ENCODE data around the gene GABRB1.

GABRB1 gene

DNA sequence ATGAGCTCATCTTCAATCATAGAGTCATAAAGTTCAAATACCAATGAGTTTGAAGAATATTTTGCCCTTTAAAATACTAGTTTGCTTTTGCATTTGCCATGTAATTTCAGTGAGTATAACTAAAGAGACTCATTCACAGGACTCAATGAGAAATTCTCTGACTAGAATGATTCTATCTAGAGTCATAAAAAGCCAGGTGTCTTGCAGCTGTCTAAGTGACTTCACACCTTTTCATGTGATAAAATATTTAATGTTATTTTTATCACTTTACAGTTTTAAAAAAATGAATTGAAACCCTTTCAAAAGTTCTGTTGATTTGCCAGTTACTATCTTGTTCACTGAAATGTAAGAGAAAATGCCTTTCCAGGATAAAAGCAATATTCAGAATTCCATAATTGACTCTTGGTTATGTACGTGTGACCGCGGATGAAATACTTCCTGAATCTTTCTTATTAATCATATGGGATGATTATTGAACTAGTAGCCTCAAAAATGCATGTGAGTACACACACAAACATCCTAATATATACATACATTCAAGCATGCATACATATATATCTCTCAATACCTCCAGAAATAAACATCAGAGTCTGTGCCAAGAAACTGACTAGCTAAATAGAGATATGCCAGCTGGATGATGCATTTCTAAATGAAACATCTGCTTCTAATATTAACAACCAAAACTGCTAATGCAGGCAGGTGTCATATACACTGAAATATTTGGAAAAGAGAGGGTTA is 87.0 kb downstream of the GABRB1 start:
- no peak for DNase-seq (ENCODE audit: low read depth)

DNA sequence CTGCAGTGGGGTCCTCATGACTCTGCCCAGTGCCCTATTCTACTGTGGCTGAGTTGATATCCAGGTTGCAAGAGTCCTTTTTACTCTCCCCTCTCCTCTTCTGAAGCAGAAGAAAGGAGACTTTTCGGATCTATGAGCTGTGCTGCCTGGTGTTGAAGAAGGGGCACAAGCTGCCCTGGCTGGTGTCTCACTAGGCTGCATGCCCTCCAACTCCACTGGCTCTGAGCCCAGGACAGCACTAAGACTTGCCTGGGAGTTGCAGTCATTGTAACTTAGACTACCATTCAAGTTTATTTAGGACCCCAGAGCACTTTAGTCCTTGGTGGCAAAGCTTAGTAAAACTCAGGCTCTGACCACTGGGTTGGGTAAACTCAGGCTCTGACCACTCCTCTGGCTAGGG is 89.4 kb downstream of the GABRB1 start:
- no peak for DNase-seq (ENCODE audit: low read depth)

DNA sequence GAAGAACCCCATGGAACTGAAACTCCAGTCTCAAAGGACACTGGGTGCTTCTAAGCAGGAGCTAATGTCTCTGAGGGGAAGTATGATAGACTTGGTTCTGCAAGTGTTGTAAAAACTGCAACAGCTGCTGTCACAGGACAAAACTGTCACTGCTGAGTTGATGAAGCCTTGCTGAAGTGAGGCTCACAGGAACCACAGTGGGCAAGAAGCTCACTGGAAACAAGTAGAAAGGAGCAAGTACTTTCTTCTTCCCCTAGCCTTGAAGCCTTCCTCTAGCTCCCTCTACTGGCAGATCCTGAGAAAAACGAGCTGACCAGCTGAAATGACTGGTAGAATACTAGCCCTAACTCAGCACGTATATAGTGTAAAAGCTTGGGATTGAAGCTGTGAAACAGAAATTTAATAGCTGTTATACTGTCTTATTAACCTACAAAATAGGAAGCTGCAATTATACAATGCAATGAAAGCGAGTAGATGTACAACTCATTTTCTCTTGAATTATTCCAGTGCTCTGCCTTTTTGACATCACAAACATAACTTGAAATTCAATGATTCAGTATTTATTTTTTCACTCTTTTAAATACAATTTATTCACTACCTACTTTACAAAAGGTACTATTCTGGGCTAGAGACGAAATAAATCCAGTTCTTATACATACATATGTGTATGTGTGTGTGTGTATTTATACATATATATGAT is 91.4 kb downstream of the GABRB1 start:
- DNase-seq (ENCODE audit: low read depth), result peak; percentile 4

DNA sequence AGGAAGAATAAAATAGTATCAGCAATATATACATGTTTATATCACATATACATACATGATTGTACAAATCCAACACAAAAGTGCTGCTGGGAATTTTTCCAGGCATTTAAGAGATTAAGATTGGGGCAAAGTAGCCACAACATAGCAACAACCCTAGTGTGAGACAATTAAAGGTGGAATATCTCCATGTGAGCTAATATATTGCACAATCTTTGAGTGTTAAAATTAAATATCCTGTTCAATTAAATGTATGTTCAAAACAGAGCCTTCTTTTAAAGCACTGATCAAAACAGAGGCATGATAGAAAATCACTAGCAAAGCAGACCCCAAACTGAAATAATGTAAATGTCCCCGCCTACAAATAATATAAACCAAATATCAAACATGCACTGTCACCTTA is 97.6 kb downstream of the GABRB1 start:
- DNase-seq (ENCODE audit: low read depth), result no peak

DNA sequence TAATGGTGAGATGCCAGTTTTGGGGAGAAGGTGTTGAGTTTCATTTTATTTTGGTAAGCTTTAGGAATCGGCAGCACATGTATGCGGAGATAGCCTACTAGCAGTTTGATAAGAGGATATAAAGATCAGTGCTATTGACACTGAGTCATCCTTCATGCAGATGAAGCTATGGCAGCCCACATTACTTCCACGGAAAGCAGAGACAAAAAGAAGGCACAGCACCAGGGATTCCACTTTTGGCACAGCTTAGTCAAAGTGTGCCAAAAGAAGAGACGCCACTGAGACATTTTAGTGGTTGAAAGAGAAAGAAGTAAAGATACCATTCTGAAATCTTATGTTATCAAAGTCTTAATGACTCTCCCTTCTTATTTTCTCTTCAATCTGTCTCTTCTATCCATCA is 103.8 kb downstream of the GABRB1 start:
- no peak for DNase-seq (ENCODE audit: low read depth)

- no peak for DNase-seq (ENCODE audit: low read depth)
Observed at GRCh38 chr4:47143261-47143660, 111.9 kb downstream of the GABRB1 start.

GRCh38 chr4:47145630-47146029 is 114.3 kb downstream of the GABRB1 start:
- DNase-seq (ENCODE audit: low read depth), result no peak

- DNase-seq (ENCODE audit: low read depth), result no peak
Observed at GRCh38 chr4:47154816-47155370, 123.5 kb downstream of the GABRB1 start.

GRCh38 chr4:47155919-47156318 is 124.6 kb downstream of the GABRB1 start:
- DNase-seq (ENCODE audit: low read depth), result no peak

- no peak for DNase-seq (ENCODE audit: low read depth)
Observed at GRCh38 chr4:47160095-47160494, 128.7 kb downstream of the GABRB1 start.

DNA sequence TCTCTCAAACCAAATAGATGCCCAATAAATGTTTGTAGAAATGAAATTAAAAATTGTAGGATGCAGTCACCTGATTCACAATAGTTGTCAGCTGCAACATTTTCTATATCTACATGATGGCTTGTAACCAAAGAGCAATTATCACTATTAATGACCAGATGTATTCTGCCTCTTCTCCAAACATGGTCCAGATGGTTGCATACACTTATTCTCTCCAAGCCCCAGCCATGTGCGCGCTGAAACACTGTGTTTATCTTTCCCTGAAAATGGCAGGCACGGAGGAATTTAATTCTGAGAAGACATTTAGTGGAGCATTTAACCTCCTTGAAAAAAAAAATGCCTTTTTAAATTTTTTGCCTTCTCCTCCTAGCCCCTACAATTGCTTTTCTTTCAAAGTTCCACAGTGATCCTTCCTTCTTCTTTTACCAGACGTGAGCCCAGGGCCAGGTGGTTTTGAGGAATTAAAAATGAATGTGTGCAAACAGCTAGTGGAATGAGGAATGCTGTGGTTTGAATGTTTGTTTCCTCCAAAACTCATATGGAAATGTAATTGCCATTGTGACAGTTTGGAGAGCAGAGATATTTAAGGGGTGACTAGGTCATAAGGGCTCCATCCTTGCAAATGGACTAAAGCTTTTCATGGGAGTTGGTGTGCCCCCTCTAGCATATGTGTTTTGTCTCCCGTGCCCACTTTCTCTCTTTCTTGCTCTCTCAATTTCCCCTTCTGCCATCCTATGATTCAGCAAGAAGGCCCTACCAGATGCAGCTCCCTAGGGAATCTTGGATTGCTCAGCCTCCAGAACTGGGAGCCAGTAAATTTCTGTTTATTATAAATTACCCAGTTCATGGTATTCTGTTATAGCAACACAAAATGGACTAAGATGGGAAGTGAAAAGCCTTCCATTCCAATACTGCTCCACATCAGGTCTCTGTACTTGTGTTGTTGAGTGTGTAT is 136.0 kb downstream of the GABRB1 start:
- DNase-seq (ENCODE audit: low read depth), result no peak

DNA sequence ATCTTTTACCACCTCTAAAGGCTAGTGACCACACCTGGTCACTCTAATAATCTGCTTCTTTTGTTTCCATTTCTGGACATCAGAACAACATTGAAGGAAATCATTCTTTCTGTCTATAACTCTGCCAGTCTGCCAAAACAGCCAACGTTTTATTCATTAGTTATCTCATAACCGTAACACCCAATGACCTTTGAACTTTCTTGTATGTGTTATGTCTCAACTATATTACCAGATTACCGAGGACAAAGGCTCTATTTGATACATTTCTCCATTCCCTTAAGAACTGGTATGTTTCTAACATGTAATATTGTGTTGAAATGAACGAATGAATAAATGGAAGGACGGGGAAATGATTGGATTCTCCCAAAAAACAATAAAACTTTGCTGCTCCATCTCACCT is 152.7 kb downstream of the GABRB1 start:
- DNase-seq (ENCODE audit: low read depth), result no peak

DNA sequence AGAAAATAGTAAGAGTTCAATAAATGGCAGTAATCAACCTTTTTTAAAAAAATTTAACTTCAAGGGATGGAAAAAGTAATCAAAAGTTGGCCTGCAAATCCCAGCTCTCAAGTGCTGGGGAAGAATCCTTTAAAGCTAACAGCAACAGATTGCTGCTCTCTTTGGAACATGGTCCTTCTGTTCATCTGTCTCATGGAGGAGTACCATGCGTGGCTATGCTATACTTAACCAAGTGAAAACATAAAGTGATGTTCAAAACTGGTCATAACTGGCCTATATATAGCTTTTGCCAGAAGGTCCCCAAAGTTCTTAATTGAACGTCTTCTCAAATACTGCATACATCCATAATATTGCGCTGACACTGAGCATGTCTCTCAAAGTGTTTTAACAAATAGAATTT is 154.4 kb downstream of the GABRB1 start:
- DNase-seq (ENCODE audit: low read depth), result no peak

- DNase-seq (ENCODE audit: low read depth), result no peak
Observed at GRCh38 chr4:47187608-47188007, 156.2 kb downstream of the GABRB1 start.

DNA sequence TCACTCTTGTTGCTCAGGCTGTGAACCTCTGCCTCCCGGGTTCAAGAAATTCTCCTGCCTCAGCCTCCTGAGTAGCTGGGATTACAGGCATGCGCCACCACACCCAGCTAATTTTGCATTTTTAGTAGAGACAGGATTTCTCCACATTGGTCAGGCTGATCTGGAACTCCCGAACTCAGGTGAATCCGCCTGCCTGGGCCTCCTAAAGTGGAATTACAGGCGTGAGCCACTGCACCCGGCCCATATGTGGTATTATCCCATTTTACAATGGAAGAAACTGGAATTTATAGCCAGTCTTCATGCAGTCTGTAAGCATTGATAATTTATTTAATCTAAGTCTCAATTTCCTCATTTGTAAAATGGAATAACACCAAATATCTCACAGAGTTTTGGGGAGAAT is 161.8 kb downstream of the GABRB1 start:
- DNase-seq (ENCODE audit: low read depth), result no peak

DNA sequence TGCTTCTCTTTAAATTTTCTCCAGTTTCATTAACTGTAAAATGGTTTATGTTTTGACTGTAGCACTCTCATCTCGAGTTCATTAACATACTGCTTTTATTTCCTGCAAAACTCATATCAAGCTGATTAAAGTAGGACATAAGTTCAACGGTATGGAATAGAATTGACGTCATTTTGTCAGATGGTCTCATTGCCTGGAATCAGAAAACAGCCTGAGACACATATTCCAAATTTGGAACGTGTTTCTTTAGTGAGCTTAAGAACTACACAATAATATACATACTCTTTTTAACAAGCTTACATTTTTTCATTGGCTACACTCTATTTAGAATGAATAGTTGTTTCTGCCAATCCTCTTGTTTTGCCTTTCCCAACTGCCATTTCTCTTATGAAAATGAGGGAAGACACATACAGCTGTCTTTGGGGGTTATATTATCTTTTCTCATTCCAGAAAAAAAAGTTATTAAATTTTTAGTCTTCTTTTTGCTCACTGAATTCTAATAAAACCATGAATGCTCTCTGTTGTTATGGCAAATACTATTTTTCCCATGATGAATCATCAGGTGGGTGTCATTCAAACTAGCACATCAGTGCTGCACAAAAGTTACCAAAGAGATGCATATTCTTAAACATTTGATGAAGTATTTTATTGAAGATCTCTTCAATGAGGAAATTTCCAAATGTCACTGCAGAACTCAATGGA is 162.8 kb downstream of the GABRB1 start:
- no peak for DNase-seq (ENCODE audit: low read depth)

- no peak for DNase-seq (ENCODE audit: low read depth)
Observed at GRCh38 chr4:47195706-47196105, 164.3 kb downstream of the GABRB1 start.

DNA sequence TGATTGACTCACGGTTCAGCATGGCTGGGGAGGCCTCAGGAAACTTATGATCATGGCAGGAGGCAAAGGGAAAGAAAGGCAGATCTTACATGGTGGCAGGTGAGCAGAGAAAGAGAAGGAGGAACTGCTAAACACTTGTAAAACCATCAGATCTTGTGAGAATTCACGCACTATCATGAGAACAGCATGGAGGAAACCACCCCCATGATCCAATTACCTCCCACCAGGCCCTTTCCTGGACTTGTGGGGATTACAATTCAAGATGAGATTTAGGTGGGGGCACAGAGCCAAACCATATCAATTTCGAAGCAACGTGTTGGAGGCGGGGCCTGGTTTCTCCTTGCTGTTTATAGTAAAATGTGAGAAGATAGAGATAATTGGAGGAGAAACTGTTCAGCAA is 167.4 kb downstream of the GABRB1 start:
- no peak for DNase-seq (ENCODE audit: low read depth)

- DNase-seq (ENCODE audit: low read depth), result no peak
Observed at GRCh38 chr4:47203593-47203992, 172.2 kb downstream of the GABRB1 start.

DNA sequence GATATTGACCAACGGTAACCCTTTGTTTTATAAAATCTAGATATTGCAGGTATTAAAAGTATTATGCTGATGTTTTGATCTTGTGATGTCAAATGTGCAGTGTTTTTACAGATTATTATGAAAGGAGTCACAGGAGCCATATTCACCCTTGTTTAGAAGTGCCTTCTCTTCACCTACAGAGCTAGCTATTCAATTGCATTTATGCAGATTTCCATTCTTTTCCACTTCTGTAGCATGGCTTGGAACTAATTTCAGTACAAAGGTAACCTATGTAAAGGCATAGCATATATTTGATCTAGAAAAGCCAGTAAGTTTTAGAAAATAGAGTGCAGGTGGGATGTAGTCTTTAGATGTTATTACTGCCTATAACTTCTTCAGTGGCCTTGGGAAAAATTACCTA is 176.2 kb downstream of the GABRB1 start:
- DNase-seq (ENCODE audit: low read depth), result no peak

- no peak for DNase-seq (ENCODE audit: low read depth)
Observed at GRCh38 chr4:47209833-47210232, 178.5 kb downstream of the GABRB1 start.

- DNase-seq (ENCODE audit: low read depth), result no peak
Observed at GRCh38 chr4:47210828-47211227, 179.5 kb downstream of the GABRB1 start.

Measured in activated T-cell treated with anti-CD3 and anti-CD28 coated beads for 1 hour (primary cell).